ENCODE measurements around the gene RPS24. TPM values are rescaled to one million over a fixed set of nuclear protein-coding genes. Genes with fewer than 3 reads are reported as not detected.

The RPS24 gene
- total and polyA plus RNA-seq, 9 of the 15 experiments (the other 6 are each of a cell fraction or from before 2014, with no cell fraction given), result 1,947 to 7,307 (median 5,944) TPM

- TF ChIP-seq ZFP91 (CRISPR knock-in tag; IDR thresholded peaks at IDR 0.05), result no peak
- TF ChIP-seq E2F5 (CRISPR knock-in tag; IDR thresholded peaks at IDR 0.05), result 0 out of 2 replicates have a peak, but pooled peaks have one; percentile 33
- no peak for TF ChIP-seq RBM22 (IDR thresholded peaks at IDR 0.05; ENCODE audit: low read depth, low read length, poor library complexity, severe bottlenecking)
- no peak for TF ChIP-seq SMARCE1 (IDR thresholded peaks at IDR 0.05)
Observed at GRCh38 chr10:78035933-78036583, 2.4 kb downstream of the RPS24 start (continued).

- Histone ChIP-seq H3K27me3 (ENCODE audit: control insufficient read depth in 2 of 2, insufficient read depth in 2 of 2, low read length in 2 of 2) (no peaks in the 10 kb centered on the region), H3K4me1 (replicated peaks in 1 of 2; ENCODE audit: control insufficient read depth in 2 of 2, insufficient read depth in 2 of 2, low read length in 2 of 2) (peaks cover 25 to 64% of the 10 kb centered on the region in 2 experiments), H3K36me3 (ENCODE audit: control insufficient read depth, insufficient read depth, low read length) (peaks cover 87% of the 10 kb centered on the region), H3K9me3 (replicated peaks; ENCODE audit: control insufficient read depth, insufficient read depth, low read depth, low read length) (0 out of 2 replicates have a peak, but pooled peaks cover 2% of the 10 kb centered on the region), H3K27ac (ENCODE audit: extremely low read depth, low read depth, low read length) (no peak overlapping the region), H3K9ac (ENCODE audit: insufficient read depth in 1 of 2, low read depth in 2 of 2, low read length in 2 of 2) (no peak overlapping the region), H3K4me2 (ENCODE audit: insufficient read depth, low read length) (0 out of 2 replicates have a peak overlapping the region, but pooled peaks have one; percentile 12), H4K20me1 (replicated peaks; ENCODE audit: control insufficient read depth, insufficient read depth, low read length) (peaks cover 78% of the 10 kb centered on the region), H3K4me3 (no peak overlapping the region), H3K9me1 (ENCODE audit: control insufficient read depth, insufficient read depth, low read length) (peaks cover 7% of the 10 kb centered on the region), H2AFZ (ENCODE audit: low read depth, low read length) (no peak overlapping the region), H3K79me2 (ENCODE audit: control insufficient read depth, insufficient read depth, low read length) (peaks cover 84% of the 10 kb centered on the region)
- POLR2A ChIA-PET, result no interaction called here
- DNase-seq (ENCODE audit: extremely low read depth in 1 of 4, low spot score in 3 of 4) (no peak), FAIRE-seq (no peak), ATAC-seq (no peak)
- no TSS peak for BruUV-seq (replicated peaks)
- 50% methylated on average over 2 of the region's 2 CpGs for WGBS (ENCODE audit: insufficient coverage, low coverage, missing lambda C conversion rate)
- in situ Hi-C loops (cut with MboI), result loop anchor here (25.0 kb wide), 1 partner anchor 1149 kb away; no protein-coding TSS in a partner anchor
- CTCF ChIA-PET (ENCODE audit: low intra/inter-chr PET ratio), result no interaction called here
- intact Hi-C loops (cut with micrococcal nuclease), result no loop called here
- TF ChIP-seq ZKSCAN1 (IDR thresholded peaks at IDR 0.05; ENCODE audit: low read depth, low read length), result no peak
- peak; percentile 13; the same call in 1 of the 2 replicates for TF ChIP-seq RBFOX2 (IDR thresholded peaks at IDR 0.05; ENCODE audit: low read depth, low read length)
- no peak for TF ChIP-seq TCF7 (IDR thresholded peaks at IDR 0.05; ENCODE audit: borderline replicate concordance)
Observed at GRCh38 chr10:78038105-78038504, 4.4 kb downstream of the RPS24 start.

Measured in K562 (cell line).